ENCODE measurements around the gene ST3GAL2. TPM values are rescaled to one million over a fixed set of nuclear protein-coding genes. Genes with fewer than 3 reads are reported as not detected.

ST3GAL2 gene
- total and polyA plus RNA-seq, 10 of the 15 experiments (the other 5 are each of a cell fraction or from before 2014, with no cell fraction given), result 0.95 to 61.7 (median 25.9) TPM

- no peak for DNase-seq (ENCODE audit: low read depth, low spot score)
- Histone ChIP-seq H3K4me3 (no peak overlapping the region), H3K27ac (ENCODE audit: control insufficient read depth, insufficient read depth) (no peak overlapping the region), H3K27me3 (replicated peaks in 1 of 2; ENCODE audit: control insufficient read depth in 2 of 2, insufficient read depth in 2 of 2, low read length in 1 of 2) (no peaks in the 10 kb centered on the region), H3K9me3 (replicated peaks; ENCODE audit: control insufficient read depth, insufficient read depth, low read length) (no peaks in the 10 kb centered on the region), H3K36me3 (ENCODE audit: control insufficient read depth in 2 of 2, insufficient read depth in 2 of 2, low read length in 1 of 2) (peaks cover 40 to 41% of the 10 kb centered on the region in 2 experiments), H3K9ac (ENCODE audit: control insufficient read depth, insufficient read depth, low read length) (no peak overlapping the region), H3K4me2 (ENCODE audit: control insufficient read depth, insufficient read depth) (no peak overlapping the region), H3K79me2 (ENCODE audit: control insufficient read depth, insufficient read depth, low read length) (peaks cover 2% of the 10 kb centered on the region), H3K4me1 (ENCODE audit: control insufficient read depth, insufficient read depth, low read length) (no peaks in the 10 kb centered on the region; the same call in 1 of the 2 replicates), H4K20me1 (ENCODE audit: control insufficient read depth, insufficient read depth) (no peaks in the 10 kb centered on the region), H2AFZ (ENCODE audit: control insufficient read depth, low read depth, low read length) (no peak overlapping the region)
- TF ChIP-seq ZNF274 (IDR thresholded peaks at IDR 0.05; ENCODE audit: insufficient read depth, insufficient read length) (no peak), TCF12 (IDR thresholded peaks at IDR 0.05; ENCODE audit: low read depth, low read length) (no peak), TCF3 (IDR thresholded peaks at IDR 0.05; ENCODE audit: borderline replicate concordance, insufficient read depth, low read depth, low read length) (no peak), FOS (IDR thresholded peaks at IDR 0.05; ENCODE audit: borderline replicate concordance, extremely low read depth, insufficient read length) (no peak), BCL3 (IDR thresholded peaks at IDR 0.05; ENCODE audit: borderline replicate concordance, insufficient read depth, low read depth, low read length, poor library complexity, severe bottlenecking) (no peak), SREBF1 (IDR thresholded peaks at IDR 0.05; ENCODE audit: low read length) (no peak), ZZZ3 (IDR thresholded peaks at IDR 0.05; ENCODE audit: control insufficient read depth, insufficient read length, low read depth) (no peak), NR2C1 (IDR thresholded peaks at IDR 0.05) (no peak), NR2C2 (IDR thresholded peaks at IDR 0.05; ENCODE audit: borderline replicate concordance, control insufficient read depth, insufficient read length, low read depth) (no peak), REST (IDR thresholded peaks at IDR 0.05; ENCODE audit: low read depth, low read length) (no peak), ATF7 (IDR thresholded peaks at IDR 0.05; ENCODE audit: low read depth) (no peak), ETV6 (conservative IDR thresholded peaks at IDR 0.05 in 1 of 2, IDR thresholded peaks at IDR 0.05 in 1 of 2; ENCODE audit: borderline replicate concordance in 1 of 2, low read depth in 1 of 2) (no peak), ZNF207 (IDR thresholded peaks at IDR 0.05; ENCODE audit: borderline replicate concordance) (no peak)
- TF ChIP-seq, protein P1, sequence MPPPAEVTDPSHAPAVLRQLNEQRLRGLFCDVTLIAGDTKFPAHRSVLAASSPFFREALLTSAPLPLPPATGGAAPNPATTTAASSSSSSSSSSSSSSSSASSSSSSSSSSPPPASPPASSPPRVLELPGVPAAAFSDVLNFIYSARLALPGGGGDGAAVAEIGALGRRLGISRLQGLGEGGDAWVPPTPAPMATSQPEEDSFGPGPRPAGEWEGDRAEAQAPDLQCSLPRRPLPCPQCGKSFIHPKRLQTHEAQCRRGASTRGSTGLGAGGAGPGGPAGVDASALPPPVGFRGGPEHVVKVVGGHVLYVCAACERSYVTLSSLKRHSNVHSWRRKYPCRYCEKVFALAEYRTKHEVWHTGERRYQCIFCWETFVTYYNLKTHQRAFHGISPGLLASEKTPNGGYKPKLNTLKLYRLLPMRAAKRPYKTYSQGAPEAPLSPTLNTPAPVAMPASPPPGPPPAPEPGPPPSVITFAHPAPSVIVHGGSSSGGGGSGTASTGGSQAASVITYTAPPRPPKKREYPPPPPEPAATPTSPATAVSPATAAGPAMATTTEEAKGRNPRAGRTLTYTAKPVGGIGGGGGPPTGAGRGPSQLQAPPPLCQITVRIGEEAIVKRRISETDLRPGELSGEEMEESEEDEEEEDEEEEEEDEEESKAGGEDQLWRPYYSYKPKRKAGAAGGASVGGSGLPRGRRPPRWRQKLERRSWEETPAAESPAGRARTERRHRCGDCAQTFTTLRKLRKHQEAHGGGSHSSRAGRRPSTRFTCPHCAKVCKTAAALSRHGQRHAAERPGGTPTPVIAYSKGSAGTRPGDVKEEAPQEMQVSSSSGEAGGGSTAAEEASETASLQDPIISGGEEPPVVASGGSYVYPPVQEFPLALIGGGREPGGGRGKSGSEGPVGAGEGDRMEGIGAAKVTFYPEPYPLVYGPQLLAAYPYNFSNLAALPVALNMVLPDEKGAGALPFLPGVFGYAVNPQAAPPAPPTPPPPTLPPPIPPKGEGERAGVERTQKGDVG (CRISPR knock-in tag; IDR thresholded peaks at IDR 0.05), result no peak
- TF ChIP-seq, protein P2, sequence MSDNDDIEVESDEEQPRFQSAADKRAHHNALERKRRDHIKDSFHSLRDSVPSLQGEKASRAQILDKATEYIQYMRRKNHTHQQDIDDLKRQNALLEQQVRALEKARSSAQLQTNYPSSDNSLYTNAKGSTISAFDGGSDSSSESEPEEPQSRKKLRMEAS (IDR thresholded peaks at IDR 0.05; ENCODE audit: low read depth, low read length), result no peak
- POLR2A ChIA-PET, result interaction anchor here (0.7 kb wide), 1 partner anchor 89 kb away, joined by 3 read pairs; no protein-coding TSS in a partner anchor
- SMC1A ChIA-PET (ENCODE audit: uncharacterized antibody, unreplicated experiment), result interaction anchor here (1.2 to 1.3 kb wide), 2 partner anchors 65 to 134 kb away, joined by 3 read pairs; no protein-coding TSS in a partner anchor
- intact Hi-C loops (cut with micrococcal nuclease; ENCODE audit: unreplicated experiment) (no loop called here), in situ Hi-C loops (cut with MboI) (no loop called here)
- RAD21 ChIA-PET (ENCODE audit: unreplicated experiment), result no interaction called here
- CTCF ChIA-PET, result no interaction called here
- BruUV-seq (replicated peaks), result no TSS peak
- FAIRE-seq, result no peak
- 100% methylated on average over 3 of the region's 3 CpGs for WGBS (ENCODE audit: insufficient coverage, insufficient replicate concordance, low lambda C conversion rate, missing lambda C conversion rate)
- no peak for ATAC-seq
Measured at GRCh38 chr16:70391446-70391845, 47.5 kb downstream of the ST3GAL2 start.

All from GM12878 (cell line).